GM12878 (cell line): ENCODE measurements around the gene OLFML3. TPM values are rescaled to one million over a fixed set of nuclear protein-coding genes. Genes with fewer than 3 reads are reported as not detected.
A peak's percentile ranks its signal among the peaks of the same experiment; 100 is the strongest.

Experiments used
- ATAC-seq: fragments of 200-7000 bp; cut with Tn5 transposase; 3 replicates; pipeline ENCODE4 v1.9.1; 2020; ENCODE audit warnings: mild to moderate bottlenecking, moderate library complexity
- BruUV-seq: library from RNA; stranded (reverse); fragments of 400-500 nt; replicated peaks from 2 replicates; lab custom pipeline; 2021; lab: Mats Ljungman, UMichigan
- CTCF ChIA-PET: fragments of 300-600 bp; sonication (Branson Sonifier 250); formaldehyde crosslinking; extraction: SDS; loops from one replicate; lab custom pipeline; 2021; ENCODE audit warnings: inconsistent platforms; lab: Yijun Ruan, JAX
- POLR2A ChIA-PET: fragments of 350-600 bp; formaldehyde crosslinking; extraction: SDS; loops from one replicate; lab custom pipeline; 2021; ENCODE audit warnings: inconsistent platforms; lab: Charles Lee
- RAD21 ChIA-PET: fragments of 300-600 bp; sonication (Branson Sonifier 250); formaldehyde crosslinking; loops from one replicate; lab custom pipeline; 2023; ENCODE audit warnings: antibody characterized with exemption; ENCODE audit not compliant: unreplicated experiment; lab: Charles Lee
- SMC1A ChIA-PET: fragments of 300-600 bp; sonication (Branson Sonifier 250); formaldehyde crosslinking; loops from one replicate; lab custom pipeline; 2023; ENCODE audit not compliant: unreplicated experiment, uncharacterized antibody; lab: Charles Lee
- DNase-seq: peaks from one replicate; pipeline ENCODE4 v3.0.0-alpha.2; 2011; ENCODE audit warnings: low read depth, low spot score
- FAIRE-seq: peaks from 3 replicates; lab custom pipeline; 2011; peaks lifted over from hg19 to GRCh38; lab: Jason Lieb, UNC
- H2AFZ ChIP-seq: 2 replicates; pipeline ENCODE4 v1.6.0; 2011; ENCODE audit warnings: low read depth, low read length, control low read depth; ENCODE audit not compliant: control insufficient read depth
- H3K27ac ChIP-seq: 2 replicates; pipeline ENCODE4 v1.5.1; 2011; ENCODE audit warnings: control low read depth; ENCODE audit not compliant: control insufficient read depth, insufficient read depth
- H3K27me3 ChIP-seq, 2 experiments: replicated peaks in 1 of 2; 2 replicates each; pipeline versions ENCODE4 v1.6.0 to v1.6.1; 2011; ENCODE audit warnings: low read length in 1 of 2; ENCODE audit not compliant: control insufficient read depth in 2 of 2, insufficient read depth in 2 of 2
- H3K36me3 ChIP-seq, 2 experiments: 2 replicates each; pipeline ENCODE4 v1.5.1; 2011; ENCODE audit warnings: low read length in 1 of 2; ENCODE audit not compliant: control insufficient read depth in 2 of 2, insufficient read depth in 2 of 2
- H3K4me1 ChIP-seq: 2 replicates; pipeline ENCODE4 v1.6.1; 2011; ENCODE audit warnings: mild to moderate bottlenecking, low read length, moderate library complexity, mixed read lengths; ENCODE audit not compliant: control insufficient read depth, insufficient read depth
- H3K4me2 ChIP-seq: 2 replicates; pipeline ENCODE4 v1.6.0; 2011; ENCODE audit warnings: control low read depth; ENCODE audit not compliant: control insufficient read depth, insufficient read depth
- H3K4me3 ChIP-seq: fragments of 200-600 bp; sonication (generic); 2 replicates; pipeline ENCODE4 v1.5.1; 2016
- H3K79me2 ChIP-seq: 2 replicates; pipeline ENCODE4 v1.6.0; 2011; ENCODE audit warnings: low read length; ENCODE audit not compliant: control insufficient read depth, insufficient read depth
- H3K9ac ChIP-seq: 2 replicates; pipeline ENCODE4 v1.8.0; 2011; ENCODE audit warnings: low read length, control low read depth, mixed read lengths; ENCODE audit not compliant: control insufficient read depth, insufficient read depth
- H3K9me3 ChIP-seq: replicated peaks from 3 replicates; pipeline ENCODE4 v1.5.1; 2011; ENCODE audit warnings: mild to moderate bottlenecking, low read length; ENCODE audit not compliant: control insufficient read depth, insufficient read depth
- H4K20me1 ChIP-seq: 2 replicates; pipeline ENCODE4 v1.6.0; 2011; ENCODE audit not compliant: control insufficient read depth, insufficient read depth
- BCL3 ChIP-seq: IDR thresholded peaks from 2 replicates; pipeline ENCODE4 v1.6.1; 2011; ENCODE audit warnings: borderline replicate concordance, low read depth, mild to moderate bottlenecking, moderate library complexity, low read length; ENCODE audit not compliant: insufficient read depth, poor library complexity, severe bottlenecking
- NBN ChIP-seq: fragments of 450-650 bp; IDR thresholded peaks from 2 replicates; pipeline ENCODE4 v1.6.1; 2016
- NRF1 ChIP-seq: conservative IDR thresholded peaks from 2 replicates; pipeline ENCODE4 v1.6.1; 2011; ENCODE audit warnings: mild to moderate bottlenecking, low read depth, low read length, improper control_type of control experiment
- SRF ChIP-seq, 2 experiments: IDR thresholded peaks; 2 replicates each; pipeline ENCODE4 v1.6.1; 2011; ENCODE audit warnings: low read depth in 2 of 2, low read length in 2 of 2, mild to moderate bottlenecking in 1 of 2, moderate library complexity in 1 of 2
- USF1 ChIP-seq: IDR thresholded peaks from 2 replicates; pipeline ENCODE4 v1.6.1; 2011; ENCODE audit warnings: borderline replicate concordance, low read depth, mild to moderate bottlenecking, moderate library complexity, mixed read lengths, low read length; ENCODE audit not compliant: insufficient read depth; ENCODE audit errors: extremely low read length
- WGBS: methylation state at CpG from one replicate; pipeline ENCODE4 v1.1.6; 2016; ENCODE audit warnings: low lambda C conversion rate; ENCODE audit not compliant: insufficient replicate concordance, insufficient coverage; ENCODE audit errors: missing lambda C conversion rate; 5-methylcytosine and 5-hydroxymethylcytosine counted together
- in situ Hi-C: fragments of 300-500 bp; cut with MboI; formaldehyde crosslinking; loops from 9 replicates; pipeline ENCODE4 v1.14.3; 2018; ENCODE audit warnings: mixed read lengths
- intact Hi-C: fragments of 100-400 bp; cut with micrococcal nuclease; formaldehyde crosslinking; loops from one replicate; pipeline ENCODE4 v1.14.2; 2022; ENCODE audit not compliant: unreplicated experiment
- polyA plus RNA-seq, 11 experiments: library from polyadenylated mRNA; depleted of rRNA in 4 of 11; unstranded in 6 of 11; stranded (reverse) in 5 of 11; fragments of >200 nt; fragmentation: Nextera tagmentation in 4 of 11; fragmentation: Illumina TruSeq in 1 of 11; extraction: Ambion mirVana in 4 of 11; extraction: Trizol in 1 of 11; gene quantifications; 1 replicate in 1 of 11; 2 replicates in 10 of 11; pipeline versions ENCODE4 v1.2.1 to v1.2.3, GENCODE V29; 2011 to 2016; ENCODE audit warnings: inconsistent platforms in 2 of 11, missing spikeins in 2 of 11, low read depth in 1 of 11
- total RNA-seq, 4 experiments: library from RNA; depleted of rRNA in 3 of 4; stranded (reverse); fragments of >200 nt in 3 of 4; fragmentation: Illumina TruSeq in 1 of 4; extraction: Trizol in 1 of 4; gene quantifications; 2 replicates each; pipeline versions ENCODE4 v1.2.1 to v1.2.3, GENCODE V29; 2013 to 2021

OLFML3 gene
- total and polyA plus RNA-seq, 10 of the 15 experiments (the other 5 are each of a cell fraction or from before 2014, with no cell fraction given) = 0.03 TPM; not detected in 9

GRCh38 chr1:113983391-113983790, 4.1 kb downstream of the OLFML3 start:
- Histone ChIP-seq H3K4me2 (no peak overlapping the region), H3K36me3 (no peaks in the 10 kb centered on the region), H3K27ac (no peak overlapping the region), H4K20me1 (no peaks in the 10 kb centered on the region), H3K4me1 (no peaks in the 10 kb centered on the region), H3K79me2 (no peaks in the 10 kb centered on the region), H3K9ac (no peak overlapping the region), H2AFZ (no peak overlapping the region), H3K9me3 (no peaks in the 10 kb centered on the region; the same call in 2 of the 3 replicates), H3K4me3 (no peak overlapping the region), H3K27me3 (no peaks in the 10 kb centered on the region)
- WGBS = 45% methylated on average over 8 of the region's 8 CpGs
- no TSS peak for BruUV-seq
- DNase-seq = no peak
- ChIA-PET CTCF (interaction anchor here (1.0 kb wide), 1 partner anchor 299 kb away, joined by 5 read pairs; no protein-coding TSS in a partner anchor), RAD21 (interaction anchor here (0.6 to 1.6 kb wide), 2 partner anchors 108 to 299 kb away, joined by 4 to 6 read pairs; no protein-coding TSS in a partner anchor), SMC1A (interaction anchor here (0.7 to 1.0 kb wide), 3 partner anchors 13 to 299 kb away, joined by 3 to 6 read pairs (median 3); no protein-coding TSS in a partner anchor), POLR2A (no interaction called here)
- TF ChIP-seq USF1 (peak; percentile 20), NBN (no peak), NRF1 (no peak), SRF (IDR thresholded peaks at IDR 0.05; ENCODE audit: low read depth in 2 of 2, low read length in 2 of 2) (no peak), BCL3 (no peak)
- FAIRE-seq = no peak
- no peak for ATAC-seq
- intact Hi-C loops (no loop called here), in situ Hi-C loops (loop anchor here (5.0 kb wide), 1 partner anchor 294 kb away; no protein-coding TSS in a partner anchor)
